ENCODE measurements around the gene CBX1. TPM values are rescaled to one million over a fixed set of nuclear protein-coding genes. Genes with fewer than 3 reads are reported as not detected.

Gene CBX1
- total RNA-seq, 4 donors from 2014 or later = 24.0 to 59.0 (median 28.9) TPM

- H3K4me1 ChIP-seq = no peaks in the 10 kb centered on the region
- no peak overlapping the region for H3K4me3 ChIP-seq
- DNase-seq (ENCODE audit: low spot score in 2 of 2) = no peak
- no peaks in the 10 kb centered on the region for H3K27me3 ChIP-seq
- 60 to 62% methylated on average over 1 of the region's 1 CpG for WGBS, 2 donors
- H3K36me3 ChIP-seq = no peaks in the 10 kb centered on the region
- H3K27ac ChIP-seq = no peak overlapping the region
- TF ChIP-seq POLR2A (IDR thresholded peaks at IDR 0.05) = no peak
- no peak for TF ChIP-seq CTCF (IDR thresholded peaks at IDR 0.05)
- TF ChIP-seq EP300 (IDR thresholded peaks at IDR 0.05) = no peak
- H3K9me3 ChIP-seq = no peaks in the 10 kb centered on the region
Measured at GRCh38 chr17:48137656-48138055, 36.4 kb upstream of the CBX1 start.

- H3K27me3 ChIP-seq = no peaks in the 10 kb centered on the region
- DNase-seq (ENCODE audit: low spot score in 2 of 2) = no peak
- TF ChIP-seq CTCF (IDR thresholded peaks at IDR 0.05) (no peak), POLR2A (IDR thresholded peaks at IDR 0.05) (no peak), EP300 (IDR thresholded peaks at IDR 0.05) (no peak)
- no peaks in the 10 kb centered on the region for H3K36me3 ChIP-seq
- H3K4me3 ChIP-seq = no peak overlapping the region
- H3K27ac ChIP-seq = no peak overlapping the region
- H3K4me1 ChIP-seq = peaks cover 0 to 7% (median 0%) of the 10 kb centered on the region in 4 donors
- WGBS, 2 donors = 83 to 89% methylated on average over 3 of the region's 3 CpGs
- no peaks in the 10 kb centered on the region for H3K9me3 ChIP-seq
Measured at GRCh38 chr17:48134912-48135480, 33.7 kb upstream of the CBX1 start.

- peaks cover 0 to 10% (median 0%) of the 10 kb centered on the region in 4 donors for H3K4me1 ChIP-seq
- TF ChIP-seq CTCF (IDR thresholded peaks at IDR 0.05) = no peak
- WGBS, 2 donors = 69 to 81% methylated on average over 5 of the region's 5 CpGs
- H3K27ac ChIP-seq = peak overlapping the region in 1 of 4 donors; percentile 26
- no peaks in the 10 kb centered on the region for H3K36me3 ChIP-seq
- H3K4me3 ChIP-seq = no peak overlapping the region
- no peaks in the 10 kb centered on the region for H3K27me3 ChIP-seq
- H3K9me3 ChIP-seq = no peaks in the 10 kb centered on the region
- no peak for DNase-seq (ENCODE audit: low spot score in 2 of 2)
Measured at GRCh38 chr17:48132385-48132784, 31.1 kb upstream of the CBX1 start.

- WGBS, 2 donors = 34 to 36% methylated on average over 4 of the region's 4 CpGs
Measured at GRCh38 chr17:48131216-48131824, 30.0 kb upstream of the CBX1 start.

More at GRCh38 chr17:48131216-48131824, 30.0 kb upstream of the CBX1 start:
- peak in 1 of 2 donors; percentile 88 for DNase-seq (ENCODE audit: low spot score in 2 of 2)
- no peak overlapping the region for H3K27ac ChIP-seq
- H3K27me3 ChIP-seq = no peaks in the 10 kb centered on the region
- peaks cover 0 to 20% (median 0%) of the 10 kb centered on the region in 4 donors for H3K4me1 ChIP-seq
- no peak overlapping the region for H3K4me3 ChIP-seq
- H3K36me3 ChIP-seq = peaks cover 0 to 9% (median 0%) of the 10 kb centered on the region in 3 donors
- no peaks in the 10 kb centered on the region for H3K9me3 ChIP-seq
- TF ChIP-seq POLR2A (IDR thresholded peaks at IDR 0.05) (no peak), CTCF (IDR thresholded peaks at IDR 0.05) (peak; percentile 74 to 85 (median 75)), EP300 (IDR thresholded peaks at IDR 0.05) (no peak)
